HCT116 (cell line): ENCODE data around the gene DDX19B. TPM values are rescaled to one million over a fixed set of nuclear protein-coding genes. Genes with fewer than 3 reads are reported as not detected.

ENCODE experiments used
- ATAC-seq: fragments of 200-7000 bp; cut with Tn5 transposase; 2 replicates; pipeline ENCODE4 v1.9.1; 2020; ENCODE audit warnings: mild to moderate bottlenecking, moderate library complexity
- BruUV-seq: library from RNA; stranded (reverse); fragments of 400-500 nt; replicated peaks from 2 replicates; lab custom pipeline; 2021; lab: Mats Ljungman, UMichigan
- CTCF ChIA-PET: fragments of 300-600 bp; sonication (Branson Sonifier 250); formaldehyde crosslinking; loops from one replicate; lab custom pipeline; 2021; ENCODE audit warnings: antibody characterized with exemption; lab: Charles Lee
- POLR2A ChIA-PET: fragments of 300-600, 350-600 bp; sonication (Branson Sonifier 250); formaldehyde crosslinking; loops from one replicate; lab custom pipeline; 2021; ENCODE audit warnings: antibody characterized with exemption; lab: Charles Lee
- RAD21 ChIA-PET, 2 experiments: fragments of 300-600 bp; sonication (Branson Sonifier 250); formaldehyde crosslinking; loops; one replicate each; lab custom pipeline; 2023; ENCODE audit warnings: low total read pairs in 2 of 2; ENCODE audit not compliant: uncharacterized antibody in 2 of 2, unreplicated experiment in 2 of 2, low non-redundant PET in 1 of 2; lab: Charles Lee
- DNase-seq: peaks from one replicate; pipeline ENCODE4 v3.0.0-alpha.2; 2010; ENCODE audit warnings: low read depth, low spot score
- H2AFZ ChIP-seq: fragments of 200-600 bp; shearing (Covaris generic), sonication (generic); 2 replicates; pipeline ENCODE4 v1.6.1; 2017; ENCODE audit warnings: low read depth, mixed run types, mixed read lengths, antibody characterized with exemption, low read length; ENCODE audit not compliant: poor library complexity, severe bottlenecking
- H3K27ac ChIP-seq: 2 replicates; pipeline ENCODE4 v1.5.1; 2012; ENCODE audit warnings: low read depth, low read length
- H3K27me3 ChIP-seq: fragments of 200-600 bp; sonication (generic); 2 replicates; pipeline ENCODE4 v1.6.1; 2016; ENCODE audit warnings: mixed run types, low read length, mixed read lengths; ENCODE audit not compliant: insufficient read depth
- H3K36me3 ChIP-seq, 2 experiments: fragments of 200-500 bp in 1 of 2; fragments of 200-600 bp in 1 of 2; sonication (Bioruptor generic) in 1 of 2; sonication (generic) in 1 of 2; 2 replicates each; pipeline versions ENCODE4 v1.5.1 to v1.6.1; 2014 to 2016; ENCODE audit warnings: low read length in 2 of 2, inconsistent platforms in 1 of 2, mixed read lengths in 1 of 2, mixed run types in 1 of 2; ENCODE audit not compliant: insufficient read depth in 2 of 2, control insufficient read depth in 1 of 2
- H3K4me1 ChIP-seq, 2 experiments: fragments of 200-600 bp in 1 of 2; sonication (generic) in 1 of 2; 2 replicates each; pipeline versions ENCODE4 v1.5.1 to v1.6.1; 2012 to 2017; ENCODE audit warnings: low read length in 2 of 2, inconsistent platforms in 1 of 2, mild to moderate bottlenecking in 1 of 2, mixed read lengths in 1 of 2, mixed run types in 1 of 2, moderate library complexity in 1 of 2; ENCODE audit not compliant: insufficient read depth in 2 of 2, control insufficient read depth in 1 of 2
- H3K4me2 ChIP-seq: fragments of 200-600 bp; sonication (generic); 2 replicates; pipeline ENCODE4 v1.6.1; 2017; ENCODE audit warnings: mixed run types, low read length, mixed read lengths
- H3K4me3 ChIP-seq, 2 experiments: fragments of 200-600 bp in 1 of 2; sonication (generic) in 1 of 2; replicated peaks in 1 of 2; 2 replicates each; pipeline ENCODE4 v1.5.1; 2011 to 2016; ENCODE audit warnings: low read length in 2 of 2, control low read depth in 1 of 2, low read depth in 1 of 2, mild to moderate bottlenecking in 1 of 2, mixed read lengths in 1 of 2, mixed run types in 1 of 2
- H3K79me2 ChIP-seq: fragments of 200-600 bp; sonication (generic); 2 replicates; pipeline ENCODE4 v1.6.1; 2017; ENCODE audit warnings: mild to moderate bottlenecking, mixed run types, low read length, moderate library complexity, mixed read lengths; ENCODE audit not compliant: insufficient read depth
- H3K9ac ChIP-seq: fragments of 200-600 bp; sonication (generic); 2 replicates; pipeline ENCODE4 v1.6.1; 2016; ENCODE audit warnings: low read length, mixed read lengths
- H3K9me2 ChIP-seq: fragments of 200-600 bp; sonication (generic), shearing (Covaris generic); 2 replicates; pipeline ENCODE4 v1.6.1; 2017; ENCODE audit warnings: mixed run types, mild to moderate bottlenecking, moderate library complexity; ENCODE audit not compliant: insufficient read depth
- H3K9me3 ChIP-seq, 2 experiments: fragments of 200-500 bp in 1 of 2; fragments of 200-600 bp in 1 of 2; sonication (Bioruptor generic) in 1 of 2; sonication (generic) in 1 of 2; 2 replicates each; pipeline ENCODE4 v1.6.1; 2014 to 2017; ENCODE audit warnings: low read length in 2 of 2, mixed read lengths in 2 of 2, inconsistent platforms in 1 of 2, low read depth in 1 of 2, mild to moderate bottlenecking in 1 of 2, mixed run types in 1 of 2, moderate library complexity in 1 of 2; ENCODE audit not compliant: control insufficient read depth in 1 of 2, insufficient read depth in 1 of 2
- H4K20me1 ChIP-seq: fragments of 200-600 bp; sonication (generic), shearing (Covaris generic); 2 replicates; pipeline ENCODE4 v1.6.1; 2017; ENCODE audit warnings: mixed run types, mild to moderate bottlenecking, moderate library complexity; ENCODE audit not compliant: insufficient read depth
- CBX3 ChIP-seq: IDR thresholded peaks from 2 replicates; pipeline ENCODE4 v1.6.1; 2012; ENCODE audit warnings: low read depth
- EGR1 ChIP-seq: IDR thresholded peaks from 2 replicates; pipeline ENCODE4 v1.6.1; 2012; ENCODE audit warnings: low read depth
- ELF1 ChIP-seq: IDR thresholded peaks from 2 replicates; pipeline ENCODE4 v1.6.1; 2012; ENCODE audit warnings: low read depth, borderline replicate concordance
- EZH2 ChIP-seq: fragments of 200-600 bp; sonication (generic); IDR thresholded peaks from 2 replicates; pipeline ENCODE4 v1.6.1; 2017; ENCODE audit warnings: antibody characterized with exemption, mixed run types
- EZH2phosphoT487 ChIP-seq: fragments of 200-600 bp; IDR thresholded peaks from 2 replicates; pipeline ENCODE4 v1.6.1; 2018; ENCODE audit warnings: antibody characterized with exemption, borderline replicate concordance
- FOSL1 ChIP-seq: IDR thresholded peaks from 2 replicates; pipeline ENCODE4 v1.6.1; 2012; ENCODE audit warnings: low read depth
- JUND ChIP-seq: IDR thresholded peaks from 2 replicates; pipeline ENCODE4 v1.6.1; 2012
- POLR2A ChIP-seq: IDR thresholded peaks from 2 replicates; pipeline ENCODE4 v1.7.0; 2011; ENCODE audit warnings: borderline replicate concordance; ENCODE audit not compliant: insufficient read depth, insufficient read length; ENCODE audit errors: extremely low read depth
- POLR2AphosphoS5 ChIP-seq: IDR thresholded peaks from 2 replicates; pipeline ENCODE4 v1.6.1; 2011; ENCODE audit warnings: mild to moderate bottlenecking, low read depth, low read length, moderate library complexity
- SRF ChIP-seq: IDR thresholded peaks from 2 replicates; pipeline ENCODE4 v1.6.1; 2012; ENCODE audit warnings: low read depth
- TCF7L2 ChIP-seq: IDR thresholded peaks from 2 replicates; pipeline ENCODE4 v1.7.0; 2011; ENCODE audit warnings: borderline replicate concordance, inconsistent platforms; ENCODE audit not compliant: insufficient read depth, insufficient read length; ENCODE audit errors: extremely low read depth
- intact Hi-C: fragments of 100-400 bp; cut with micrococcal nuclease; formaldehyde crosslinking; loops from 2 replicates; pipeline ENCODE4 v1.10.0; 2022
- total RNA-seq: library from RNA; stranded (reverse); gene quantifications from one replicate; pipeline ENCODE4 v1.2.1, GENCODE V29; 2021; ENCODE audit not compliant: unreplicated experiment
- TF ChIP-seq, protein P1 (sequence below), 3 experiments: fragments of 200-600 bp in 1 of 3; sonication (generic) in 1 of 3; IDR thresholded peaks in 2 of 3; conservative IDR thresholded peaks in 1 of 3; 2 replicates each; pipeline ENCODE4 v1.5.1; 2012 to 2017; ENCODE audit warnings: low read depth in 2 of 3, low read length in 2 of 3, antibody characterized with exemption in 1 of 3, borderline replicate concordance in 1 of 3, control low read depth in 1 of 3, mild to moderate bottlenecking in 1 of 3, mixed read lengths in 1 of 3, mixed run types in 1 of 3, moderate library complexity in 1 of 3; ENCODE audit not compliant: insufficient read depth in 1 of 3
- TF ChIP-seq, protein P2 (sequence below): IDR thresholded peaks from 2 replicates; pipeline ENCODE4 v1.6.1; 2012
- TF ChIP-seq, protein P3 (sequence below): IDR thresholded peaks from 2 replicates; pipeline ENCODE4 v1.6.1; 2011; ENCODE audit warnings: mild to moderate bottlenecking, low read length, moderate library complexity; ENCODE audit not compliant: insufficient replicate concordance; ENCODE audit errors: extremely low read depth
- TF ChIP-seq, protein P4 (sequence below): IDR thresholded peaks from 2 replicates; pipeline ENCODE4 v1.6.1; 2012; ENCODE audit warnings: low read depth
- TF ChIP-seq, protein P5 (sequence below): IDR thresholded peaks from 2 replicates; pipeline ENCODE4 v1.6.1; 2012

DDX19B gene
- total RNA-seq, 1 experiment from 2014 or later, result 36.6 TPM

DNA sequence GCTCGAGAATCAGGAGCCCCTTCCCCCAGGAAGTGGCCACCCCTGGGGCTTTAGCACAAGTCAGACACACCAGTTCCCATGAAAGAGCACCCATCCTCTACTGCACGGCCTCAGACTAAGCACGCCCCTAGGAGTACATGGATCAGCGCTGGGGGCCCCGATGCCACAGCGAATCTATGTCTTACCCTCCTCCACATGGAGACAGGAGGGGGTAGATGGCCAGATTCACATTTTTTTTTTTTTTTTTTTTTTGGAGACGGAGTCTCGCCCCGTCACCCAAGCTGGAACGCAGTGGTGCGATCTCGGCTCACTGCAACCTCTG, 44.1 kb upstream of the DDX19B start (continued):
- TF ChIP-seq POLR2A, result no peak
- TF ChIP-seq JUND, result no peak
- TF ChIP-seq, protein P1, sequence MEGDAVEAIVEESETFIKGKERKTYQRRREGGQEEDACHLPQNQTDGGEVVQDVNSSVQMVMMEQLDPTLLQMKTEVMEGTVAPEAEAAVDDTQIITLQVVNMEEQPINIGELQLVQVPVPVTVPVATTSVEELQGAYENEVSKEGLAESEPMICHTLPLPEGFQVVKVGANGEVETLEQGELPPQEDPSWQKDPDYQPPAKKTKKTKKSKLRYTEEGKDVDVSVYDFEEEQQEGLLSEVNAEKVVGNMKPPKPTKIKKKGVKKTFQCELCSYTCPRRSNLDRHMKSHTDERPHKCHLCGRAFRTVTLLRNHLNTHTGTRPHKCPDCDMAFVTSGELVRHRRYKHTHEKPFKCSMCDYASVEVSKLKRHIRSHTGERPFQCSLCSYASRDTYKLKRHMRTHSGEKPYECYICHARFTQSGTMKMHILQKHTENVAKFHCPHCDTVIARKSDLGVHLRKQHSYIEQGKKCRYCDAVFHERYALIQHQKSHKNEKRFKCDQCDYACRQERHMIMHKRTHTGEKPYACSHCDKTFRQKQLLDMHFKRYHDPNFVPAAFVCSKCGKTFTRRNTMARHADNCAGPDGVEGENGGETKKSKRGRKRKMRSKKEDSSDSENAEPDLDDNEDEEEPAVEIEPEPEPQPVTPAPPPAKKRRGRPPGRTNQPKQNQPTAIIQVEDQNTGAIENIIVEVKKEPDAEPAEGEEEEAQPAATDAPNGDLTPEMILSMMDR (IDR thresholded peaks at IDR 0.05 in 2 of 3, conservative IDR thresholded peaks at IDR 0.05 in 1 of 3; ENCODE audit: borderline replicate concordance in 1 of 3, insufficient read depth in 1 of 3, low read depth in 2 of 3, low read length in 2 of 3), result no peak
- TF ChIP-seq, protein P2, sequence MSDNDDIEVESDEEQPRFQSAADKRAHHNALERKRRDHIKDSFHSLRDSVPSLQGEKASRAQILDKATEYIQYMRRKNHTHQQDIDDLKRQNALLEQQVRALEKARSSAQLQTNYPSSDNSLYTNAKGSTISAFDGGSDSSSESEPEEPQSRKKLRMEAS, result no peak
- TF ChIP-seq TCF7L2, result no peak
- TF ChIP-seq EZH2, result no peak
- no peak for TF ChIP-seq FOSL1
- TF ChIP-seq, protein P3, sequence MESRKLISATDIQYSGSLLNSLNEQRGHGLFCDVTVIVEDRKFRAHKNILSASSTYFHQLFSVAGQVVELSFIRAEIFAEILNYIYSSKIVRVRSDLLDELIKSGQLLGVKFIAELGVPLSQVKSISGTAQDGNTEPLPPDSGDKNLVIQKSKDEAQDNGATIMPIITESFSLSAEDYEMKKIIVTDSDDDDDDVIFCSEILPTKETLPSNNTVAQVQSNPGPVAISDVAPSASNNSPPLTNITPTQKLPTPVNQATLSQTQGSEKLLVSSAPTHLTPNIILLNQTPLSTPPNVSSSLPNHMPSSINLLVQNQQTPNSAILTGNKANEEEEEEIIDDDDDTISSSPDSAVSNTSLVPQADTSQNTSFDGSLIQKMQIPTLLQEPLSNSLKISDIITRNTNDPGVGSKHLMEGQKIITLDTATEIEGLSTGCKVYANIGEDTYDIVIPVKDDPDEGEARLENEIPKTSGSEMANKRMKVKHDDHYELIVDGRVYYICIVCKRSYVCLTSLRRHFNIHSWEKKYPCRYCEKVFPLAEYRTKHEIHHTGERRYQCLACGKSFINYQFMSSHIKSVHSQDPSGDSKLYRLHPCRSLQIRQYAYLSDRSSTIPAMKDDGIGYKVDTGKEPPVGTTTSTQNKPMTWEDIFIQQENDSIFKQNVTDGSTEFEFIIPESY, result no peak
- TF ChIP-seq, all 23 proteins: peak for 0

DNA sequence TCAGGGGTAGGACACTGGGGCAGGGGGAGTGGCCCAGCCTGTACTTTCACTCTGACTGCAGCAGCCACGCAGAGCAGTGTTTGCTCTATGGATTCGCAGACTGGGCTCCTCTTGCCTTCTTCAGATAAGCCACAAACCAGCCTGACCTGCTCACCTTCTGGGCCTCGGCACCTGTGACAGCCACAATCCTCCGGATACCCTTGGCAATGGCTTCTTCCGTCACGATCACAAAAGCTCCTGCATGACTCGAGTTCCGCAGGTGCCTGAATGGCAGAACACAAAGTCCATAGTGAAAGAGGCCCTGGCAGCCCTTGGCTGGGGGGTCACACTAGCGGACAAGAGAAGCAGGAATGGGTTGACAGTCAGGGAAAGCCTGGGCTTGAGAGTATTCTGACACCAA, 43.4 kb upstream of the DDX19B start:
- BruUV-seq, result no TSS peak
- TF ChIP-seq POLR2AphosphoS5 (no peak), CBX3 (no peak), SRF (no peak), EZH2phosphoT487 (no peak), ELF1 (no peak), EGR1 (no peak), TCF7L2 (no peak)
- TF ChIP-seq, protein P4, sequence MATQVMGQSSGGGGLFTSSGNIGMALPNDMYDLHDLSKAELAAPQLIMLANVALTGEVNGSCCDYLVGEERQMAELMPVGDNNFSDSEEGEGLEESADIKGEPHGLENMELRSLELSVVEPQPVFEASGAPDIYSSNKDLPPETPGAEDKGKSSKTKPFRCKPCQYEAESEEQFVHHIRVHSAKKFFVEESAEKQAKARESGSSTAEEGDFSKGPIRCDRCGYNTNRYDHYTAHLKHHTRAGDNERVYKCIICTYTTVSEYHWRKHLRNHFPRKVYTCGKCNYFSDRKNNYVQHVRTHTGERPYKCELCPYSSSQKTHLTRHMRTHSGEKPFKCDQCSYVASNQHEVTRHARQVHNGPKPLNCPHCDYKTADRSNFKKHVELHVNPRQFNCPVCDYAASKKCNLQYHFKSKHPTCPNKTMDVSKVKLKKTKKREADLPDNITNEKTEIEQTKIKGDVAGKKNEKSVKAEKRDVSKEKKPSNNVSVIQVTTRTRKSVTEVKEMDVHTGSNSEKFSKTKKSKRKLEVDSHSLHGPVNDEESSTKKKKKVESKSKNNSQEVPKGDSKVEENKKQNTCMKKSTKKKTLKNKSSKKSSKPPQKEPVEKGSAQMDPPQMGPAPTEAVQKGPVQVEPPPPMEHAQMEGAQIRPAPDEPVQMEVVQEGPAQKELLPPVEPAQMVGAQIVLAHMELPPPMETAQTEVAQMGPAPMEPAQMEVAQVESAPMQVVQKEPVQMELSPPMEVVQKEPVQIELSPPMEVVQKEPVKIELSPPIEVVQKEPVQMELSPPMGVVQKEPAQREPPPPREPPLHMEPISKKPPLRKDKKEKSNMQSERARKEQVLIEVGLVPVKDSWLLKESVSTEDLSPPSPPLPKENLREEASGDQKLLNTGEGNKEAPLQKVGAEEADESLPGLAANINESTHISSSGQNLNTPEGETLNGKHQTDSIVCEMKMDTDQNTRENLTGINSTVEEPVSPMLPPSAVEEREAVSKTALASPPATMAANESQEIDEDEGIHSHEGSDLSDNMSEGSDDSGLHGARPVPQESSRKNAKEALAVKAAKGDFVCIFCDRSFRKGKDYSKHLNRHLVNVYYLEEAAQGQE, result no peak
- TF ChIP-seq, protein P5, sequence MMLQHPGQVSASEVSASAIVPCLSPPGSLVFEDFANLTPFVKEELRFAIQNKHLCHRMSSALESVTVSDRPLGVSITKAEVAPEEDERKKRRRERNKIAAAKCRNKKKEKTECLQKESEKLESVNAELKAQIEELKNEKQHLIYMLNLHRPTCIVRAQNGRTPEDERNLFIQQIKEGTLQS, result no peak
- TF ChIP-seq, protein P3, result no peak

More for the DNA sequence above, 43.4 kb upstream of the DDX19B start:
- Histone ChIP-seq H3K27me3 (no peaks in the 10 kb centered on the region), H3K27ac (no peak overlapping the region), H3K4me3 (no peak overlapping the region), H3K4me1 (peaks cover 0 to 4% of the 10 kb centered on the region in 2 experiments; a peak in 1 of 4 replicates), H3K9me2 (no peaks in the 10 kb centered on the region), H3K4me2 (no peak overlapping the region), H3K9me3 (no peaks in the 10 kb centered on the region), H2AFZ (no peak overlapping the region), H3K9ac (no peak overlapping the region), H3K79me2 (peaks cover 19% of the 10 kb centered on the region), H3K36me3 (peaks cover 40 to 68% of the 10 kb centered on the region in 2 experiments), H4K20me1 (no peaks in the 10 kb centered on the region)
- intact Hi-C loops, result loop anchor here (10.0 kb wide), 1 partner anchor 91 kb away; no protein-coding TSS in a partner anchor
- POLR2A ChIA-PET, result no interaction called here
- CTCF ChIA-PET, result no interaction called here
- ATAC-seq (no peak), DNase-seq (no peak)
- RAD21 ChIA-PET, result no interaction called here
